Activated T-cell treated with anti-CD3 and anti-CD28 coated beads, Interleukin-2, amount 50 U/mL, for 24 hours (primary cell): ENCODE results near the gene STUM.

Experiments
- DNase-seq: peaks from one replicate; pipeline ENCODE4 v3.0.0-alpha.2; 2020
- H3K27ac Mint-ChIP-seq: 2 replicates; pipeline ENCODE4 v1.8.0; 2020; ENCODE audit warnings: mild to moderate bottlenecking, mixed read lengths
- H3K27me3 Mint-ChIP-seq: 2 replicates; pipeline ENCODE4 v1.8.0; 2020; ENCODE audit warnings: mixed read lengths
- H3K36me3 Mint-ChIP-seq: 2 replicates; pipeline ENCODE4 v1.8.0; 2020; ENCODE audit warnings: low read depth, mixed read lengths
- H3K4me1 Mint-ChIP-seq: 2 replicates; pipeline ENCODE4 v1.8.0; 2020; ENCODE audit warnings: low read depth, mixed read lengths
- H3K4me3 Mint-ChIP-seq: 2 replicates; pipeline ENCODE4 v1.8.0; 2020; ENCODE audit warnings: mild to moderate bottlenecking, moderate library complexity, mixed read lengths
- H3K9me3 Mint-ChIP-seq: 2 replicates; pipeline ENCODE4 v1.8.0; 2020; ENCODE audit warnings: mixed read lengths

The STUM gene

GRCh38 chr1:226525750-226526149, 22.8 kb upstream of the STUM start:
- no peaks in the 10 kb centered on the region for H3K36me3 Mint-ChIP-seq
- no peaks in the 10 kb centered on the region for H3K27me3 Mint-ChIP-seq
- no peaks in the 10 kb centered on the region for H3K4me1 Mint-ChIP-seq
- no peak overlapping the region for H3K27ac Mint-ChIP-seq
- no peak for DNase-seq
- H3K9me3 Mint-ChIP-seq = no peaks in the 10 kb centered on the region
- no peak overlapping the region for H3K4me3 Mint-ChIP-seq

- Mint-ChIP-seq H3K27me3 (no peaks in the 10 kb centered on the region), H3K9me3 (no peaks in the 10 kb centered on the region), H3K4me3 (no peak overlapping the region), H3K27ac (no peak overlapping the region), H3K36me3 (no peaks in the 10 kb centered on the region), H3K4me1 (no peaks in the 10 kb centered on the region)
- no peak for DNase-seq
These were observed 21.6 kb upstream of the STUM start for GRCh38 chr1:226526801-226527595.

- Mint-ChIP-seq H3K4me1 (no peaks in the 10 kb centered on the region), H3K27ac (no peak overlapping the region), H3K27me3 (no peaks in the 10 kb centered on the region), H3K4me3 (no peak overlapping the region), H3K9me3 (no peaks in the 10 kb centered on the region), H3K36me3 (no peaks in the 10 kb centered on the region)
- DNase-seq = no peak
These were observed 18.7 kb upstream of the STUM start for GRCh38 chr1:226529891-226530290.

- H3K27ac Mint-ChIP-seq = no peak overlapping the region
- no peak overlapping the region for H3K4me3 Mint-ChIP-seq
- no peaks in the 10 kb centered on the region for H3K4me1 Mint-ChIP-seq
- no peaks in the 10 kb centered on the region for H3K36me3 Mint-ChIP-seq
- DNase-seq = no peak
- no peaks in the 10 kb centered on the region for H3K9me3 Mint-ChIP-seq
- H3K27me3 Mint-ChIP-seq = no peaks in the 10 kb centered on the region
These were observed 18.0 kb upstream of the STUM start for GRCh38 chr1:226530591-226530990.

GRCh38 chr1:226531360-226532093, 17.0 kb upstream of the STUM start:
- Mint-ChIP-seq H3K4me1 (no peaks in the 10 kb centered on the region), H3K4me3 (no peak overlapping the region), H3K36me3 (no peaks in the 10 kb centered on the region), H3K9me3 (no peaks in the 10 kb centered on the region), H3K27me3 (no peaks in the 10 kb centered on the region), H3K27ac (no peak overlapping the region)
- no peak for DNase-seq

GRCh38 chr1:226532553-226532952, 16.0 kb upstream of the STUM start:
- no peak overlapping the region for H3K4me3 Mint-ChIP-seq
- H3K9me3 Mint-ChIP-seq = no peaks in the 10 kb centered on the region
- no peaks in the 10 kb centered on the region for H3K4me1 Mint-ChIP-seq
- no peaks in the 10 kb centered on the region for H3K27me3 Mint-ChIP-seq
- H3K36me3 Mint-ChIP-seq = no peaks in the 10 kb centered on the region
- no peak overlapping the region for H3K27ac Mint-ChIP-seq
- no peak for DNase-seq

- no peaks in the 10 kb centered on the region for H3K36me3 Mint-ChIP-seq
- no peaks in the 10 kb centered on the region for H3K4me1 Mint-ChIP-seq
- no peak overlapping the region for H3K27ac Mint-ChIP-seq
- no peak for DNase-seq
- no peaks in the 10 kb centered on the region for H3K9me3 Mint-ChIP-seq
- no peak overlapping the region for H3K4me3 Mint-ChIP-seq
- H3K27me3 Mint-ChIP-seq = no peaks in the 10 kb centered on the region
These were observed 15.3 kb upstream of the STUM start for GRCh38 chr1:226533220-226533619.

- no peak for DNase-seq
- Mint-ChIP-seq H3K27ac (no peak overlapping the region), H3K4me3 (no peak overlapping the region), H3K27me3 (no peaks in the 10 kb centered on the region), H3K36me3 (no peaks in the 10 kb centered on the region), H3K4me1 (no peaks in the 10 kb centered on the region), H3K9me3 (no peaks in the 10 kb centered on the region)
These were observed 14.5 kb upstream of the STUM start for GRCh38 chr1:226534098-226534497.

GRCh38 chr1:226534645-226535044, 13.9 kb upstream of the STUM start:
- Mint-ChIP-seq H3K4me1 (no peaks in the 10 kb centered on the region), H3K36me3 (no peaks in the 10 kb centered on the region), H3K9me3 (no peaks in the 10 kb centered on the region), H3K4me3 (no peak overlapping the region), H3K27me3 (no peaks in the 10 kb centered on the region), H3K27ac (no peak overlapping the region)
- no peak for DNase-seq

- Mint-ChIP-seq H3K27ac (no peak overlapping the region), H3K9me3 (no peaks in the 10 kb centered on the region), H3K27me3 (no peaks in the 10 kb centered on the region), H3K4me3 (no peak overlapping the region), H3K4me1 (no peaks in the 10 kb centered on the region), H3K36me3 (no peaks in the 10 kb centered on the region)
- DNase-seq = no peak
These were observed 12.9 kb upstream of the STUM start for GRCh38 chr1:226535666-226536065.

GRCh38 chr1:226541231-226541630, 7.3 kb upstream of the STUM start:
- no peak for DNase-seq
- no peaks in the 10 kb centered on the region for H3K4me1 Mint-ChIP-seq

GRCh38 chr1:226541631-226542622, 6.6 kb upstream of the STUM start:
- no peak overlapping the region for H3K4me3 Mint-ChIP-seq
- DNase-seq = no peak
- no peak overlapping the region for H3K27ac Mint-ChIP-seq
- no peaks in the 10 kb centered on the region for H3K4me1 Mint-ChIP-seq
- H3K36me3 Mint-ChIP-seq = no peaks in the 10 kb centered on the region
- peaks cover 15% of the 10 kb centered on the region for H3K27me3 Mint-ChIP-seq
- no peaks in the 10 kb centered on the region for H3K9me3 Mint-ChIP-seq

More at GRCh38 chr1:226541231-226541630, 7.3 kb upstream of the STUM start:
- Mint-ChIP-seq H3K27ac (no peak overlapping the region), H3K36me3 (no peaks in the 10 kb centered on the region), H3K27me3 (peaks cover 8% of the 10 kb centered on the region), H3K9me3 (no peaks in the 10 kb centered on the region), H3K4me3 (no peak overlapping the region)

GRCh38 chr1:226542623-226543103, 5.9 kb upstream of the STUM start:
- H3K27me3 Mint-ChIP-seq = peaks cover 20% of the 10 kb centered on the region
- H3K36me3 Mint-ChIP-seq = no peaks in the 10 kb centered on the region
- H3K4me3 Mint-ChIP-seq = no peak overlapping the region
- H3K9me3 Mint-ChIP-seq = no peaks in the 10 kb centered on the region
- peaks cover under 1% of the 10 kb centered on the region for H3K4me1 Mint-ChIP-seq
- H3K27ac Mint-ChIP-seq = no peak overlapping the region
- no peak for DNase-seq

- H3K4me1 Mint-ChIP-seq = peaks cover 14% of the 10 kb centered on the region
- no peak overlapping the region for H3K27ac Mint-ChIP-seq
- no peak for DNase-seq
- H3K27me3 Mint-ChIP-seq = peaks cover 43% of the 10 kb centered on the region
- H3K4me3 Mint-ChIP-seq = no peak overlapping the region
- no peaks in the 10 kb centered on the region for H3K36me3 Mint-ChIP-seq
- no peaks in the 10 kb centered on the region for H3K9me3 Mint-ChIP-seq
These were observed 2.5 kb upstream of the STUM start for GRCh38 chr1:226545836-226546596.
